Nucleus accumbens (tissue), 56 donors: Measurements from ENCODE around the gene CLK2.
"Not testable (repeated sequence)": the region's sequence is repeated elsewhere in the genome, so short reads cannot be mapped to it uniquely, and the experiment has no call there.

Source experiments
- DNase-seq, 56 donors: peaks; one replicate each; lab custom pipeline; 2025; lab: John Stamatoyannopoulos, UW

The CLK2 gene

GRCh38 chr1:155300024-155300423, 26.7 kb upstream of the CLK2 start:
- no peak for DNase-seq

DNA sequence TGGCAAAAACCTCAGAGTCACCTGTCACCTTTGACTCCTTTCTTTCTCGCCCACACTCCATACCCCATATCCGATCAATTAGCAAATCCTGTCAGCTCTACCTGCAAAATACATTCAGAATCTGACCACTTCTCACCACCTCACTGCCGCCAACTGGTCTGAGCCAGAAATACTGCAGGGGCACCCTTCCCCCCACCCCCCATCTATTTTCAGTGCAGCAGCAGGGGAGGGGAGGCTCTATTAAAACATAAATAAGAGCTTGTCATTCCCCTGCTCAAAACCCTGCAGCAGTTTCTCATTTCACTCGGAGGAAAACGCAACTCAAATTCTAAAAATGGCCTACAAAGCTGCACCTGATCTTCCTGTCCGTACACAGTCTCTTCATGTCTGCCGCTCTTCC, 24.1 kb upstream of the CLK2 start:
- DNase-seq: no peak

- DNase-seq: no peak
These were observed 23.4 kb upstream of the CLK2 start for GRCh38 chr1:155296661-155297060.

DNA sequence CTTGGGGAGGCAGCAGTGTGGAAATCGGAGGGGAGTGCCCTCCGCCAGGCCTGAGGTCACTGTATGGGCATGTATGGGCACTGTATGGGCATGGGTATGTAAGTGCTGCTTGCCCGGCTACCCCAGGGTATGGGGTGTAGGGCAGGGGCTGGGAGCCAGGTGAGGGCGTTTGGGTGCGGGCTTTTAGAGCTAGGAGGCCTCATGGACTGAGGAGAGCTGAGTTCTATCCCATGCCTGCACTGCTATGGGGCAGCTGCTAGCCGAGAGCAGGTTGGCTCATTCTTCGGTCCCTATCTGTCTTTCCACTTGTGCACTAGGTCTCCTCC, 22.6 kb upstream of the CLK2 start:
- DNase-seq: no peak

- no peak for DNase-seq
These were observed 22.1 kb upstream of the CLK2 start for GRCh38 chr1:155295183-155295941.

DNA sequence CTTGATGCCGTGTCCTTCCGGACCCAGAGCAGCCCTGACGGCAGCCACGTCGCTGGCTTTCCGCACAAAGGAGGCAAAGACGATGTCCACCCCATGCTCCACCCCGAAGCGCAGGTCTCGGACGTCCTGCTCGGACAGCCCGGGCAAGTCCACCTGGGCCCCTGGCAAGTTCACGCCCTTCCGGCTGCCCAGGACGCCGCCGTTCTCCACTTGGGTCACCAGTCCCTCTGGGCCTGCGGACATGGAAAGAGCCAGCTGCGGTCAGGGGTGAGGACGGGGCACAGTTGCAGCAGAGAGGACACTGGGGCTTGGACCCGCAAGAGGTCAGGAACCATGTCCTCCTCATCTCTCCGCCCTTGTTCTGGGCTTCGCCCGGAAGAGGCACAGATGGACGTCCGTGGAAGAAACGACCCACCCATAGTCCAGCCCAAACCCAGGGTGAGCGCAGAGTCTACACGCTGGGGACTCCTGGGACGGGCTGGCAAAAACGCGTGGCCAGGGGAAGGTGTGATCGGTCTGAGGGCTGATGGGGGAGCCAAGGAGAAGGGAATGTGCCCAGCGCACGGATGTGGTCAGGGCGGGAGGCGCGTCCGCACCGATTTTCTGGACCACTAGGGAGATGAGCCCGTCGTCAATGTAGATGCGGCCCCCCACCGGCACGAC, 21.3 kb upstream of the CLK2 start:
- no peak for DNase-seq

- no peak for DNase-seq
These were observed 19.9 kb upstream of the CLK2 start for GRCh38 chr1:155293086-155293749.

DNA sequence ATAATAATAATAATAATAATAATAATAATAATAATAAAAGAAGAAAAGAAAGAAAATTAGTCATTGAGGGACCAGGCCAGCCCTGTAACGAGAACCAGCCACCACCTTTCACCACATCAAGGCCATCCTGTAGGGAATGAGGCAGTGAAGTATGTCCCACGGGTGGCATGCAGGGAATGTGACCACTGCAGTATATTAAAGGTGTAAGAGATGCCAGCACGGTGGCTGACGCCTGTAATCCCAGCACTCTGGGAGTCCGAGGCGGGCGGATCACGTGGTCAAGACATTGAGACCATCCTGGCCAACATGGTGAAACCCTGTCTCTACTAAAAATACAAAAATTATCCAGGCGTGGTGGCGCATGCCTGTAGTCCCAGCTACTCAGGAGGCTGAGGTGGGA, 17.7 kb upstream of the CLK2 start:
- not testable (repeated sequence) for DNase-seq

DNA sequence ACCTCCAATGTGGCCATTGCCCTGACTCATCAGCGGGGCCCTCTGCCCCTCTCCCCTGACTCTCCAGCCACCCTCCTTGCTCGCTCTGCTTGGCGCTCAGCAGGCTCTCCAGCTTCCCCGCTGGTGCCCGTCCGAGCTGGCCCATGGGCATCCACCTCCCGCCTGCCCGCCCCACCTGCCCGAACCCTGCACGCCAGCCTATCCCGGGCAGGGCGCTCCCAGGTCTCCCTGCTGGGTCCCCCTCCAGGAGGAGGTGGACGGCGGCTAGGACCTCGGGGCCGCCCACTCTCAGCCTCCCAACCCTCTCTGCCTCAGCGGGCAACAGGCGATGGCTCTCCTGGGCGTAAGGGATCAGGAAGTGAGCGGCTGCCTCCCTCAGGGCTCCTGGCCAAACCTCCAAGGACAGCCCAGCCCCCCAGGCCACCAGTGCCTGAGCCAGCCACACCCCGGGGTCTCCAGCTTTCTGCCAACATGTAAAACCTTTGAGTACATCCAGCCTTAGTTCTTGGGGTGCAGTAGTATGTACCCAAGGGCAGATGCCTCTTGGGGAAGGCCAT, 14.8 kb upstream of the CLK2 start:
- no peak for DNase-seq

GRCh38 chr1:155286544-155286943, 13.2 kb upstream of the CLK2 start:
- no peak for DNase-seq

GRCh38 chr1:155285631-155286044, 12.3 kb upstream of the CLK2 start:
- DNase-seq: no peak

DNA sequence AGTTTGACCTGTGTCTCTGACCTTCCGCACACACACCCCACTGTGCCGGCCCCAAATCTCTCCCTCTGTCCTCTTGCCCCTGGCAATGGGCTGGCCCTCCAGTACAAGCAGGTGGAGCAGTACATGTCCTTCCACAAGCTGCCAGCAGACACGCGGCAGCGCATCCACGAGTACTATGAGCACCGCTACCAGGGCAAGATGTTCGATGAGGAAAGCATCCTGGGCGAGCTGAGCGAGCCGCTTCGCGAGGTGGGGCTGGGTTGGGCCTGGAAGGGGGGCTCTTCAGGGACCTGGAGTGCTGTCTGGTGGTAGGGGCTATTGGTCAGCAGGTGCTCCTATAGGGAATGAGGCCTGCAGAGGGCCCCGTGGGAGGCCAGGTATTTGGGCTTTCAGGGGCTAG, 11.8 kb upstream of the CLK2 start:
- no peak for DNase-seq

DNA sequence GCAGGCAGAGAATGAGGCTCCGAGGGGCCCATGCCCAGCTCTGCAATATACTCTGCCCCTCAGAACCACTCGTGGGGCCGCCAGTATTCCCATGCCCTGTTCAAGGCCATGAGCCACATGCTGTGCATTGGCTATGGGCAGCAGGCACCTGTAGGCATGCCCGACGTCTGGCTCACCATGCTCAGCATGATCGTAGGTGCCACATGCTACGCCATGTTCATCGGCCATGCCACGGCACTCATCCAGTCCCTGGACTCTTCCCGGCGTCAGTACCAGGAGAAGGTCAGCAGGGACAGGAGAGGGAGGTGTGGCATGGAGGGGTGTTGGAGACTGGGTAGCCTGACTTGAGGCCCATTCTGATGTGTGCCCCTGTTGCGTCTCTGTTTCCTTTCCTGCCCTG, 11.2 kb upstream of the CLK2 start:
- DNase-seq: no peak

DNA sequence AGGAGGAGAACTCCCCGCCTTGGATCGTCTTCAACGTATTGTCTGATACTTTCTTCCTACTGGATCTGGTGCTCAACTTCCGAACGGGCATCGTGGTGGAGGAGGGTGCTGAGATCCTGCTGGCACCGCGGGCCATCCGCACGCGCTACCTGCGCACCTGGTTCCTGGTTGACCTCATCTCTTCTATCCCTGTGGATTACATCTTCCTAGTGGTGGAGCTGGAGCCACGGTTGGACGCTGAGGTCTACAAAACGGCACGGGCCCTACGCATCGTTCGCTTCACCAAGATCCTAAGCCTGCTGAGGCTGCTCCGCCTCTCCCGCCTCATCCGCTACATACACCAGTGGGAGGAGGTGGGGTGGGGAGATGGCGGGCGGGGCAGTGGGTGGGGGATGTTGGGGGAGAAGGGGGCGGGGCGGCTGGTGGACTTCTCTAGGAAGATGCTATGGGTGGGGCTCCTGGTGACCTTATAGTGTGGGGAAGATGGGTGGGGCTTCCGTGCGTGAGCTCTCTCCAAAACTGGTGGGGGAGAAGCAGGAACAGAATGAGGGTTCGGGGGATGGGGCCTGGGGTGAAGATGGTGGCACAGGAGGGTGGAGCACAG, 9.3 kb upstream of the CLK2 start:
- DNase-seq: no peak

DNA sequence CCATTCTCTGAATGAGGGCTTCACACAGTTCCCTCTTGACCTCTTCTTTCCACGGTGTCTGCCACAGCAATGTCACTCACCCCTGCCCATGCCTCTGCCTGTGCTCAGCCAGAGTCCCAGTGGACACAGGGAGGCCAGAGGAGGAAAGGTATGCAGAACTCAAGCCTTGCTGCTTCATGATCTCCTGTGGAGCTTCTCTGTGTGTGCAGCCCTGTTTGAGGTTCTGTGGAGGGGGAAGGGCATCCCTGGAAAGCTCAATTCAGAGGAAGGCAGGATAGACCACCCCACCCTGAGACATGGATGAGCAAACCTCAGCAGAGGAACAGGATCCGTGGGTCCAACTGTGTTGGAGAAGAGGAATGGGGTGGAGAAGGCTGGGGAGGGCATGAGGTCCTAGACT, 6.0 kb upstream of the CLK2 start:
- DNase-seq: peak in 10 of 56 donors; percentile 3 to 27 (median 10)

DNA sequence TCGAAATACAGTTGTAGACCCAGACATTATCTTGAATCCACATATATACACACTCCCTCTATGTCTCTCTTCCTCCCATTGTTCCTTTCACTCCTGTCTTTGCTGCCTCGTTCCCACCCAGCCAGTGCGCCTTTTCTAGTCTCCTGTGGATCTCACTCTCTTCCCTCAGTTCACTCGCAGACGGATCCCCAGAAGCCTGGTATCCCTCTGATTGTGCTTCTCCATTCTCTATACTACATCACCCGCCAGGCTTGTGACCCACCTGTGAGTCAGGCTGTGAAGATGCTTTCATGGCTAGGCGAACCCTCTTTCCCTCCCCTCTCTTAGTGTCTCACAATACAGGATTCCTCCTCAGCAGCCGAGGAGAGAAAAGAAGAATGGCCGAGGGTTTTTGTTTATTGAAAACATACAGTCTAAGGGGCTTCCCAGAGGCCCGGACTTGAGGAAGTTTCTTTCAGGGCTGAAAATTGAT, 5.4 kb upstream of the CLK2 start:
- DNase-seq: peak in 4 of 56 donors; percentile 22 to 35 (median 33)

DNA sequence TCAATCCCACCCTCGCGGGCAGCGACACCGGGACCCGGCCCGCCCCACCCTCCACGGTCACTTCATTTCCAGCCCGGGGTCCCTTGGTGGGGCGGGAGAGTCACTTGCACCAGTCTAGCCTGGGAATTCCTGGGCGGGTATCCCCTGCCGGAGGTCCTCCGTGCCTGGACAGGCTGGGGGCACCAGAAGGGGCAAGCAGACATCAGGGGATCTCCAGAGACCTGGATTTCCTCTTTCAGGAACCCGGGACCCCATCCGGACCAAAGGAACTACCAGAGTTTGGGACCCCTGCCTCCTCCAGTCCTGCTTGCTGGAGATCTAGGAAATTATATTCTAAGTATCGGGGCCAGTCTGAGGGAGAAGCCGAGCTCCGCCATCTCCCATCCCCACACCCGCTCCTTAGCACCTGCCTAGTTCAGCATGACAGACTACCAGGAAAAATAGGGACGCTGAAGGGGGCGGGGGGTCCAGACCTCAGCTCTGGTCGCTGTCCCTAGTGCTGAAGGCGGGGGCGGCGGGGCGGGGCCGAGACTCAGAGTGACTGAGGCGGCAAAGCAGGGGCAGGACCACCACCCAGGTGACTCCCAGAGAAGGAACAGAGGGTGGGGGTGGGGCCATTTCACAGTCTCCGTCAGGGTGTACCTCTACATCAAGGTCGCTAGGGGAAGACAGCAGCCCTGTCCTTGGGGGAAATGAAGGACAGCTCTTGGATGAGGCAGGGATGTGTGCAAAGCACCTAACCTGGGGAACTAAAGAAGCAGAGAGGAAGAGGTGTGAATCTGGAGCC, 4.8 kb upstream of the CLK2 start:
- DNase-seq: peak in 36 of 56 donors; percentile 9 to 67 (median 31)

- peak; percentile 65 to 99 (median 94) for DNase-seq
These were observed 4.0 kb upstream of the CLK2 start, which contains the start of gene HCN3 for GRCh38 chr1:155277070-155277901. HCN3 (plus strand) TSS chr1:155277463; CDS start chr1:155277591, 128 bp downstream.
